ENCODE measurements around the gene SLC25A41. TPM values are rescaled to one million over a fixed set of nuclear protein-coding genes. Genes with fewer than 3 reads are reported as not detected.
A peak's percentile ranks its signal among the peaks of the same experiment; 100 is the strongest.

The SLC25A41 gene
- total and polyA plus RNA-seq, 2 of the 13 experiments (the other 11 are each of a cell fraction or from before 2014, with no cell fraction given): 0.33 to 0.95 TPM

- TF ChIP-seq ZBTB46 (CRISPR knock-in tag; IDR thresholded peaks at IDR 0.05; ENCODE audit: borderline replicate concordance) (no peak), ZNF260 (CRISPR knock-in tag; IDR thresholded peaks at IDR 0.05; ENCODE audit: borderline replicate concordance, low read depth) (no peak), ZNF33A (CRISPR knock-in tag; IDR thresholded peaks at IDR 0.05; ENCODE audit: borderline replicate concordance) (no peak), NR0B2 (CRISPR knock-in tag; IDR thresholded peaks at IDR 0.05) (no peak), TARDBP (CRISPR knock-in tag; IDR thresholded peaks at IDR 0.05) (no peak), MEF2D (CRISPR knock-in tag; IDR thresholded peaks at IDR 0.05) (no peak), ZBTB4 (CRISPR knock-in tag; IDR thresholded peaks at IDR 0.05; ENCODE audit: borderline replicate concordance) (no peak), MBD4 (IDR thresholded peaks at IDR 0.05; ENCODE audit: borderline replicate concordance, low read length) (no peak), ZNF263 (CRISPR knock-in tag; IDR thresholded peaks at IDR 0.05) (no peak), ARID5B (CRISPR knock-in tag; IDR thresholded peaks at IDR 0.05) (peak; percentile 59), SRY (CRISPR knock-in tag; IDR thresholded peaks at IDR 0.05) (no peak), NCOA1 (CRISPR knock-in tag; IDR thresholded peaks at IDR 0.05) (no peak), KLF16 (CRISPR knock-in tag; IDR thresholded peaks at IDR 0.05) (no peak), ZNF790 (CRISPR knock-in tag; IDR thresholded peaks at IDR 0.05; ENCODE audit: borderline replicate concordance) (no peak), ZNF207 (IDR thresholded peaks at IDR 0.05; ENCODE audit: borderline replicate concordance) (no peak), CEBPG (CRISPR knock-in tag; IDR thresholded peaks at IDR 0.05) (no peak), HCFC1 (IDR thresholded peaks at IDR 0.05; ENCODE audit: low read depth, low read length) (no peak), HMGA1 (CRISPR knock-in tag; conservative IDR thresholded peaks at IDR 0.05) (no peak), ETS1 (CRISPR knock-in tag; IDR thresholded peaks at IDR 0.05) (no peak)
These were observed 30.5 kb downstream of the SLC25A41 start (continued) for GRCh38 chr19:6402837-6403608.

All from HepG2 (cell line).